Liver (tissue), 9 donors: ENCODE results near the gene SYT13. TPM values are rescaled to one million over a fixed set of nuclear protein-coding genes. Genes with fewer than 3 reads are reported as not detected.

Experiments used
- DNase-seq: peaks from one replicate; pipeline ENCODE4 v3.0.0-alpha.2; 2017; ENCODE audit warnings: low spot score
- H3K27ac ChIP-seq, 2 donors: one replicate each; pipeline ENCODE4 v1.7.0; 2013; ENCODE audit warnings: inconsistent platforms in 2 of 2, low read length in 2 of 2, control low read depth in 1 of 2, low read depth in 1 of 2, mild to moderate bottlenecking in 1 of 2
- H3K27me3 ChIP-seq, 4 donors: one replicate each; pipeline versions ENCODE4 v1.6.1 to v1.7.0; 2013; ENCODE audit warnings: low read length in 3 of 4, inconsistent platforms in 1 of 4, mild to moderate bottlenecking in 1 of 4, moderate library complexity in 1 of 4; ENCODE audit not compliant: control insufficient read depth in 4 of 4, insufficient read depth in 4 of 4
- H3K36me3 ChIP-seq, 4 donors: one replicate each; pipeline versions ENCODE4 v1.6.1 to v1.7.0; 2013; ENCODE audit warnings: low read length in 3 of 4, mild to moderate bottlenecking in 3 of 4, low read depth in 1 of 4, moderate library complexity in 1 of 4; ENCODE audit not compliant: control insufficient read depth in 4 of 4, insufficient read depth in 3 of 4
- H3K4me1 ChIP-seq, 4 donors: one replicate each; pipeline versions ENCODE4 v1.6.1 to v1.7.0; 2013; ENCODE audit warnings: low read length in 3 of 4, mild to moderate bottlenecking in 3 of 4, moderate library complexity in 1 of 4; ENCODE audit not compliant: control insufficient read depth in 4 of 4, insufficient read depth in 4 of 4
- H3K4me3 ChIP-seq, 3 donors: one replicate each; pipeline versions ENCODE4 v1.6.1 to v1.7.0; 2013; ENCODE audit warnings: low read length in 3 of 3, control low read depth in 1 of 3, low read depth in 1 of 3, mild to moderate bottlenecking in 1 of 3
- H3K9ac ChIP-seq, 2 donors: one replicate each; pipeline ENCODE4 v1.7.0; 2013; ENCODE audit warnings: low read length in 2 of 2, mild to moderate bottlenecking in 2 of 2, moderate library complexity in 2 of 2, control low read depth in 1 of 2, low read depth in 1 of 2
- H3K9me3 ChIP-seq, 4 donors: one replicate each; pipeline versions ENCODE4 v1.6.1 to v1.7.0; 2013; ENCODE audit warnings: low read length in 3 of 4; ENCODE audit not compliant: control insufficient read depth in 4 of 4
- EGR1 ChIP-seq, 2 donors: IDR thresholded peaks; 2 replicates each; pipeline ENCODE4 v1.6.1; 2016 to 2018; ENCODE audit warnings: antibody characterized with exemption in 2 of 2, low read depth in 2 of 2
- FOXA1 ChIP-seq: IDR thresholded peaks from 2 replicates; pipeline ENCODE4 v1.6.1; 2016; ENCODE audit warnings: antibody characterized with exemption
- FOXA2 ChIP-seq: IDR thresholded peaks from 2 replicates; pipeline ENCODE4 v1.6.1; 2016; ENCODE audit warnings: antibody characterized with exemption
- GABPA ChIP-seq, 2 donors: IDR thresholded peaks in 1 of 2; conservative IDR thresholded peaks in 1 of 2; 2 replicates each; pipeline ENCODE4 v1.6.1; 2016; ENCODE audit warnings: antibody characterized with exemption in 2 of 2, mild to moderate bottlenecking in 1 of 2, moderate library complexity in 1 of 2
- HNF4A ChIP-seq, 2 donors: conservative IDR thresholded peaks; 2 replicates each; pipeline ENCODE4 v1.6.1; 2016; ENCODE audit warnings: antibody characterized with exemption in 2 of 2, mild to moderate bottlenecking in 2 of 2
- JUND ChIP-seq, 2 donors: IDR thresholded peaks; 2 replicates each; pipeline ENCODE4 v1.6.1; 2016; ENCODE audit warnings: antibody characterized with exemption in 2 of 2
- NR2F2 ChIP-seq: IDR thresholded peaks from 2 replicates; pipeline ENCODE4 v1.6.1; 2016; ENCODE audit warnings: antibody characterized with exemption
- RAD21 ChIP-seq, 2 donors: IDR thresholded peaks; 2 replicates each; pipeline ENCODE4 v1.6.1; 2016; ENCODE audit warnings: antibody characterized with exemption in 2 of 2, mild to moderate bottlenecking in 2 of 2
- RXRA ChIP-seq, 2 donors: IDR thresholded peaks; 2 replicates each; pipeline ENCODE4 v1.6.1; 2017 to 2018; ENCODE audit warnings: antibody characterized with exemption in 2 of 2, mild to moderate bottlenecking in 1 of 2
- SP1 ChIP-seq: IDR thresholded peaks from 2 replicates; pipeline ENCODE4 v1.6.1; 2018; ENCODE audit warnings: antibody characterized with exemption, mild to moderate bottlenecking
- YY1 ChIP-seq: IDR thresholded peaks from 2 replicates; pipeline ENCODE4 v1.6.1; 2016; ENCODE audit warnings: antibody characterized with exemption, mild to moderate bottlenecking
- ZBTB33 ChIP-seq: IDR thresholded peaks from 2 replicates; pipeline ENCODE4 v1.6.1; 2016; ENCODE audit warnings: antibody characterized with exemption
- WGBS: extraction: QIAGEN DNeasy Blood & Tissue Kit; methylation state at CpG from one replicate; pipeline ENCODE4 v1.1.7; 2013; 5-methylcytosine and 5-hydroxymethylcytosine counted together
- polyA plus RNA-seq, 2 donors: library from polyadenylated mRNA; stranded (reverse) in 1 of 2; unstranded in 1 of 2; fragments of 200-250 nt in 1 of 2; fragments of >200 nt in 1 of 2; fragmentation: Nextera tagmentation in 1 of 2; extraction: Ambion mirVana in 1 of 2; gene quantifications; one replicate each; pipeline versions ENCODE4 v1.2.1 to v1.2.3, GENCODE V29; 2013 to 2015
- total RNA-seq, 2 donors: library from RNA; depleted of rRNA; stranded (reverse); fragments of >200 nt; gene quantifications; one replicate each; pipeline ENCODE4 v1.2.3, GENCODE V29; 2014
- TF ChIP-seq, protein P1 (sequence below): IDR thresholded peaks from 2 replicates; pipeline ENCODE4 v1.6.1; 2016; ENCODE audit warnings: antibody characterized with exemption, mild to moderate bottlenecking
- TF ChIP-seq, protein P2 (sequence below): fragments of 150-350 bp; IDR thresholded peaks from 2 replicates; pipeline ENCODE4 v1.5.1; 2017; ENCODE audit warnings: improper control_type of control experiment, low read depth, low read length; ENCODE audit not compliant: missing input control
- TF ChIP-seq, protein P3 (sequence below): IDR thresholded peaks from 2 replicates; pipeline ENCODE4 v1.6.1; 2016; ENCODE audit warnings: antibody characterized with exemption
- donor health status: healthy.
- donor health status: healthy.
- donor health status: healthy.
- donor health status: healthy.
- donor health status: healthy.

SYT13 gene
- total and polyA plus RNA-seq, 4 donors: 0.05 to 0.33 (median 0.14) TPM

DNA sequence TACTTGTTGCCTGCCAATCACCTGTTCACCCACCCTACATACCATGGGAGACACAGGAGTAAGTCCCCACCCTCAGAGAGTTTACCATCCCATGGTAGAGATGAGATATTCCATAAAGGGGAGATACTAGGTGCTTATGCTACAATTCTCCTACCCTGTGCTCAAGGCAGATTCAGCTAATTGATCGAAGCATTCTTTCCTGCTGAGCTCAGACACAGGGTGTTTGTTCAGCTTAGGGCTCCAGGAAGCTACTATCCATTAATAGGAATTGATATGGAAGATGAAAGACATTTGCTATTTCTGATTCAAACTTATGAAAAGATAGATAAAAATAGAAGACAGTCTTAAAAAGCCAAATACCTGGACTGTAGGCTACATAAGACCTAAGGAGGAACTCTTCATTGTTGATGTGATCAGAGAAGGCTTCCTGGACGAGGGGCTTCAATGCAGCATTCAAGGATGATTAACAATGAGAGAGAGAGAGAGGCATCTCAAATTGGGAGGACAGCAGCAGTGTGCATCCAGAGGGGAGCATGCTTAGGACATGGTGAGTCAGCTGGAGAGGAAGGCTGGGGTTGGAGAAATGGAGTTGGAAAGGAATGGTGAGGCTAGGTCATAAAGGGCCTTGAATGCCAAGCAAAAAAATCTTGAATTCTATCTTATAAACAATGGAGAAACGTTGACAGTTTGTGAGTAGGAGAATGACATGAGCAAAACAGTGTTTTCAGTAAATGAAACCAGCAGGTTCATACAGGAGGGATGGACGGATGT lies 15.0 kb downstream of the SYT13 start:
- DNase-seq: no peak
- no peak overlapping the region for H3K27ac ChIP-seq
- no peaks in the 10 kb centered on the region for H3K36me3 ChIP-seq
- H3K9me3 ChIP-seq: no peaks in the 10 kb centered on the region
- H3K4me3 ChIP-seq: no peak overlapping the region
- H3K4me1 ChIP-seq: no peaks in the 10 kb centered on the region
- TF ChIP-seq SP1: no peak
- no peak for TF ChIP-seq JUND (IDR thresholded peaks at IDR 0.05)
- no peak for TF ChIP-seq RXRA (IDR thresholded peaks at IDR 0.05)
- TF ChIP-seq, protein P1, sequence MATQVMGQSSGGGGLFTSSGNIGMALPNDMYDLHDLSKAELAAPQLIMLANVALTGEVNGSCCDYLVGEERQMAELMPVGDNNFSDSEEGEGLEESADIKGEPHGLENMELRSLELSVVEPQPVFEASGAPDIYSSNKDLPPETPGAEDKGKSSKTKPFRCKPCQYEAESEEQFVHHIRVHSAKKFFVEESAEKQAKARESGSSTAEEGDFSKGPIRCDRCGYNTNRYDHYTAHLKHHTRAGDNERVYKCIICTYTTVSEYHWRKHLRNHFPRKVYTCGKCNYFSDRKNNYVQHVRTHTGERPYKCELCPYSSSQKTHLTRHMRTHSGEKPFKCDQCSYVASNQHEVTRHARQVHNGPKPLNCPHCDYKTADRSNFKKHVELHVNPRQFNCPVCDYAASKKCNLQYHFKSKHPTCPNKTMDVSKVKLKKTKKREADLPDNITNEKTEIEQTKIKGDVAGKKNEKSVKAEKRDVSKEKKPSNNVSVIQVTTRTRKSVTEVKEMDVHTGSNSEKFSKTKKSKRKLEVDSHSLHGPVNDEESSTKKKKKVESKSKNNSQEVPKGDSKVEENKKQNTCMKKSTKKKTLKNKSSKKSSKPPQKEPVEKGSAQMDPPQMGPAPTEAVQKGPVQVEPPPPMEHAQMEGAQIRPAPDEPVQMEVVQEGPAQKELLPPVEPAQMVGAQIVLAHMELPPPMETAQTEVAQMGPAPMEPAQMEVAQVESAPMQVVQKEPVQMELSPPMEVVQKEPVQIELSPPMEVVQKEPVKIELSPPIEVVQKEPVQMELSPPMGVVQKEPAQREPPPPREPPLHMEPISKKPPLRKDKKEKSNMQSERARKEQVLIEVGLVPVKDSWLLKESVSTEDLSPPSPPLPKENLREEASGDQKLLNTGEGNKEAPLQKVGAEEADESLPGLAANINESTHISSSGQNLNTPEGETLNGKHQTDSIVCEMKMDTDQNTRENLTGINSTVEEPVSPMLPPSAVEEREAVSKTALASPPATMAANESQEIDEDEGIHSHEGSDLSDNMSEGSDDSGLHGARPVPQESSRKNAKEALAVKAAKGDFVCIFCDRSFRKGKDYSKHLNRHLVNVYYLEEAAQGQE: no peak
- TF ChIP-seq GABPA (IDR thresholded peaks at IDR 0.05 in 1 of 2, conservative IDR thresholded peaks at IDR 0.05 in 1 of 2): no peak
- TF ChIP-seq, protein P2, sequence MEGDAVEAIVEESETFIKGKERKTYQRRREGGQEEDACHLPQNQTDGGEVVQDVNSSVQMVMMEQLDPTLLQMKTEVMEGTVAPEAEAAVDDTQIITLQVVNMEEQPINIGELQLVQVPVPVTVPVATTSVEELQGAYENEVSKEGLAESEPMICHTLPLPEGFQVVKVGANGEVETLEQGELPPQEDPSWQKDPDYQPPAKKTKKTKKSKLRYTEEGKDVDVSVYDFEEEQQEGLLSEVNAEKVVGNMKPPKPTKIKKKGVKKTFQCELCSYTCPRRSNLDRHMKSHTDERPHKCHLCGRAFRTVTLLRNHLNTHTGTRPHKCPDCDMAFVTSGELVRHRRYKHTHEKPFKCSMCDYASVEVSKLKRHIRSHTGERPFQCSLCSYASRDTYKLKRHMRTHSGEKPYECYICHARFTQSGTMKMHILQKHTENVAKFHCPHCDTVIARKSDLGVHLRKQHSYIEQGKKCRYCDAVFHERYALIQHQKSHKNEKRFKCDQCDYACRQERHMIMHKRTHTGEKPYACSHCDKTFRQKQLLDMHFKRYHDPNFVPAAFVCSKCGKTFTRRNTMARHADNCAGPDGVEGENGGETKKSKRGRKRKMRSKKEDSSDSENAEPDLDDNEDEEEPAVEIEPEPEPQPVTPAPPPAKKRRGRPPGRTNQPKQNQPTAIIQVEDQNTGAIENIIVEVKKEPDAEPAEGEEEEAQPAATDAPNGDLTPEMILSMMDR: no peak
- TF ChIP-seq, protein P3, sequence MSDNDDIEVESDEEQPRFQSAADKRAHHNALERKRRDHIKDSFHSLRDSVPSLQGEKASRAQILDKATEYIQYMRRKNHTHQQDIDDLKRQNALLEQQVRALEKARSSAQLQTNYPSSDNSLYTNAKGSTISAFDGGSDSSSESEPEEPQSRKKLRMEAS: no peak
- no peak for TF ChIP-seq ZBTB33
- TF ChIP-seq YY1: no peak
- TF ChIP-seq FOXA2: no peak
- TF ChIP-seq EGR1 (IDR thresholded peaks at IDR 0.05; ENCODE audit: low read depth in 2 of 2): no peak
- no peak for TF ChIP-seq HNF4A (conservative IDR thresholded peaks at IDR 0.05)
- no peak for TF ChIP-seq NR2F2
- no peak overlapping the region for H3K9ac ChIP-seq
- WGBS: 57% methylated on average over 4 of the region's 4 CpGs
- peaks cover 0 to 13% (median 0%) of the 10 kb centered on the region in 4 donors for H3K27me3 ChIP-seq

- peaks cover 0 to 13% (median 0%) of the 10 kb centered on the region in 4 donors for H3K27me3 ChIP-seq
- no peak overlapping the region for H3K4me3 ChIP-seq
- no peaks in the 10 kb centered on the region for H3K36me3 ChIP-seq
- H3K4me1 ChIP-seq: no peaks in the 10 kb centered on the region
- no peak overlapping the region for H3K27ac ChIP-seq
- DNase-seq: no peak
- no peaks in the 10 kb centered on the region for H3K9me3 ChIP-seq
- TF ChIP-seq SP1 (no peak), FOXA2 (no peak), EGR1 (IDR thresholded peaks at IDR 0.05; ENCODE audit: low read depth in 2 of 2) (no peak), FOXA1 (no peak), ZBTB33 (no peak), YY1 (no peak), RXRA (IDR thresholded peaks at IDR 0.05) (no peak), RAD21 (IDR thresholded peaks at IDR 0.05) (no peak)
- TF ChIP-seq, protein P1: no peak
- no peak overlapping the region for H3K9ac ChIP-seq
Measured at GRCh38 chr11:45269678-45270077, 16.5 kb downstream of the SYT13 start.
